Activated CD4-positive, alpha-beta memory T cell treated with anti-CD3 and anti-CD28 coated beads, Interleukin-2, amount 10 ng/mL, durations not matched to agents 7 days and 5 days (primary cell): Measurements from ENCODE around the gene JAG2. TPM values are rescaled to one million over a fixed set of nuclear protein-coding genes. Genes with fewer than 3 reads are reported as not detected.
A peak's percentile ranks its signal among the peaks of the same experiment; 100 is the strongest.

ENCODE experiments used
- CTCF ChIA-PET: fragments of 350-600 bp; sonication (Branson Sonifier 250); formaldehyde crosslinking; loops from one replicate; lab custom pipeline; 2021; ENCODE audit warnings: antibody characterized with exemption, inconsistent platforms; lab: Charles Lee
- POLR2A ChIA-PET: fragments of 350-600 bp; sonication (Branson Sonifier 250); formaldehyde crosslinking; loops from one replicate; lab custom pipeline; 2021; ENCODE audit warnings: antibody characterized with exemption; lab: Charles Lee
- DNase-seq: peaks from one replicate; pipeline ENCODE4 v3.0.0-alpha.2; 2020
- H3K27ac Mint-ChIP-seq: one replicate; pipeline ENCODE4 v1.8.0; 2021; ENCODE audit warnings: mild to moderate bottlenecking, mixed read lengths
- H3K27me3 Mint-ChIP-seq: one replicate; pipeline ENCODE4 v1.8.0; 2021; ENCODE audit warnings: mixed read lengths
- H3K36me3 Mint-ChIP-seq: one replicate; pipeline ENCODE4 v1.8.0; 2021; ENCODE audit warnings: low read depth, mixed read lengths
- H3K4me1 Mint-ChIP-seq: one replicate; pipeline ENCODE4 v1.8.0; 2021; ENCODE audit warnings: mixed read lengths
- H3K4me3 Mint-ChIP-seq: one replicate; pipeline ENCODE4 v1.8.0; 2021; ENCODE audit warnings: mild to moderate bottlenecking, mixed read lengths
- H3K9me3 Mint-ChIP-seq: one replicate; pipeline ENCODE4 v1.8.0; 2021; ENCODE audit warnings: mixed read lengths
- total RNA-seq, 2 experiments: library from RNA; stranded (reverse); gene quantifications; one replicate each; pipeline ENCODE4 v1.2.3, GENCODE V29; 2021

JAG2 gene
- total RNA-seq, 2 experiments from 2014 or later = 2.6 to 3.0 TPM

- peak; percentile 71 for DNase-seq
- ChIA-PET CTCF (no interaction called here), POLR2A (interaction anchor here (1.0 kb wide), 1 partner anchor 28 kb away, joined by 3 read pairs; the partner anchor contains the start of gene GPR132)
- peaks cover 28% of the 10 kb centered on the region for H3K4me1 Mint-ChIP-seq
- H3K36me3 Mint-ChIP-seq = no peaks in the 10 kb centered on the region
- peaks cover 7% of the 10 kb centered on the region for H3K27me3 Mint-ChIP-seq
- H3K27ac Mint-ChIP-seq = peak overlapping the region; percentile 69
- H3K4me3 Mint-ChIP-seq = peak overlapping the region; percentile 77
- no peaks in the 10 kb centered on the region for H3K9me3 Mint-ChIP-seq
These were observed 75.5 kb downstream of the JAG2 start for GRCh38 chr14:105093038-105093430.

- no peaks in the 10 kb centered on the region for H3K9me3 Mint-ChIP-seq
- H3K4me3 Mint-ChIP-seq = peak overlapping the region; percentile 77
- CTCF ChIA-PET = interaction anchor here (2.3 kb wide), 1 partner anchor 260 kb away, joined by 12 read pairs; no protein-coding TSS in a partner anchor
- POLR2A ChIA-PET = interaction anchor here (1.0 kb wide), 1 partner anchor 27 kb away, joined by 3 read pairs; the partner anchor contains the start of gene GPR132
- no peak for DNase-seq
- peak overlapping the region; percentile 69 for H3K27ac Mint-ChIP-seq
- H3K4me1 Mint-ChIP-seq = peaks cover 29% of the 10 kb centered on the region
- H3K27me3 Mint-ChIP-seq = peaks cover 7% of the 10 kb centered on the region
- H3K36me3 Mint-ChIP-seq = no peaks in the 10 kb centered on the region
These were observed 76.2 kb downstream of the JAG2 start for GRCh38 chr14:105092171-105093037.

GRCh38 chr14:105091517-105092170 is 76.9 kb downstream of the JAG2 start:
- no peak overlapping the region for H3K4me3 Mint-ChIP-seq
- CTCF ChIA-PET = interaction anchor here (1.4 to 2.3 kb wide), 3 partner anchors 11 to 260 kb away, joined by 3 to 21 read pairs (median 12); partner anchors contain the start of gene GPR132
- DNase-seq = no peak

GRCh38 chr14:105091054-105091516 is 77.5 kb downstream of the JAG2 start:
- CTCF ChIA-PET = interaction anchor here (1.0 to 2.3 kb wide), 9 partner anchors 11 to 261 kb away, joined by 3 to 21 read pairs (median 5); partner anchors contain the start of genes CDCA4 and GPR132
- H3K4me3 Mint-ChIP-seq = no peak overlapping the region
- H3K9me3 Mint-ChIP-seq = no peaks in the 10 kb centered on the region
- no peak overlapping the region for H3K27ac Mint-ChIP-seq
- DNase-seq = no peak
- H3K27me3 Mint-ChIP-seq = peaks cover 7% of the 10 kb centered on the region
- H3K36me3 Mint-ChIP-seq = no peaks in the 10 kb centered on the region
- peaks cover 38% of the 10 kb centered on the region for H3K4me1 Mint-ChIP-seq
- POLR2A ChIA-PET = interaction anchor here (1.2 to 2.2 kb wide), 2 partner anchors 26 to 192 kb away, joined by 4 to 8 read pairs; partner anchors contain the start of gene GPR132

More at GRCh38 chr14:105091517-105092170, 76.9 kb downstream of the JAG2 start:
- Mint-ChIP-seq H3K9me3 (no peaks in the 10 kb centered on the region), H3K27ac (peak overlapping the region; percentile 16), H3K4me1 (peaks cover 34% of the 10 kb centered on the region), H3K27me3 (peaks cover 7% of the 10 kb centered on the region), H3K36me3 (no peaks in the 10 kb centered on the region)
- POLR2A ChIA-PET = no interaction called here

Other genes with a start within 250 kb of the JAG2 start
- gene PLD4, start 243.9 kb downstream of the JAG2 start, total RNA-seq = not detected
- gene AHNAK2, start 190.4 kb downstream of the JAG2 start, total RNA-seq = not detected
- under 1 TPM; 0.38 to 0.68 TPM for gene CLBA1, start 183.0 kb downstream of the JAG2 start, total RNA-seq
- gene CDCA4, start 147.7 kb downstream of the JAG2 start, total RNA-seq = 10 to 100 TPM; 57.1 to 57.5 TPM
- 10 to 100 TPM; 51.2 to 51.4 TPM for gene GPR132, start 103.3 kb downstream of the JAG2 start, total RNA-seq
- gene NUDT14, start 12.5 kb upstream of the JAG2 start, total RNA-seq = 10 to 100 TPM; 23.8 to 24.9 TPM
- 10 to 100 TPM; 44.2 to 45.7 TPM for gene BTBD6, start 79.8 kb upstream of the JAG2 start, total RNA-seq
- 10 to 100 TPM; 37.4 to 40.7 TPM for gene BRF1, start 132.2 kb upstream of the JAG2 start, total RNA-seq
- gene PACS2, start 146.0 kb upstream of the JAG2 start, total RNA-seq = 10 to 100 TPM; 28.3 to 29.9 TPM
- gene TEX22, start 229.8 kb upstream of the JAG2 start, total RNA-seq = 1 to 10 TPM; 2.6 to 4.4 TPM